OCI-LY7 (cell line): ENCODE measurements around the gene COL5A1. TPM values are rescaled to one million over a fixed set of nuclear protein-coding genes. Genes with fewer than 3 reads are reported as not detected.

Source experiments
- BruUV-seq: library from RNA; stranded (reverse); fragments of 400-500 nt; replicated peaks from 2 replicates; lab custom pipeline; 2021; lab: Mats Ljungman, UMichigan
- CTCF ChIA-PET: fragments of 300-600 bp; sonication (Branson Sonifier 250); formaldehyde crosslinking; loops from one replicate; lab custom pipeline; 2022; ENCODE audit warnings: antibody characterized with exemption; ENCODE audit not compliant: unreplicated experiment; lab: Charles Lee
- POLR2A ChIA-PET: fragments of 300-600 bp; sonication (Branson Sonifier 250); formaldehyde crosslinking; loops from one replicate; lab custom pipeline; 2022; ENCODE audit warnings: antibody characterized with exemption; lab: Charles Lee
- DNase-seq: peaks from one replicate; pipeline ENCODE4 v3.0.0-alpha.2; 2015; ENCODE audit warnings: low spot score
- H2AFZ ChIP-seq: fragments of 200-600 bp; sonication (generic), shearing (Covaris generic); 2 replicates; pipeline ENCODE4 v1.6.1; 2014; ENCODE audit warnings: mild to moderate bottlenecking, antibody characterized with exemption, low read length, moderate library complexity
- H3K27ac ChIP-seq: fragments of 200-600 bp; sonication (generic); 2 replicates; pipeline ENCODE4 v1.5.1; 2014; ENCODE audit warnings: mixed run types, low read depth, mild to moderate bottlenecking, moderate library complexity, low read length, inconsistent platforms; ENCODE audit not compliant: poor library complexity, severe bottlenecking
- H3K36me3 ChIP-seq: fragments of 200-600 bp; sonication (generic); 2 replicates; pipeline ENCODE4 v1.6.1; 2014; ENCODE audit warnings: mild to moderate bottlenecking, antibody characterized with exemption, low read length, moderate library complexity, mixed read lengths; ENCODE audit not compliant: insufficient read depth
- H3K4me1 ChIP-seq: fragments of 200-600 bp; sonication (generic); 2 replicates; pipeline ENCODE4 v1.5.1; 2014; ENCODE audit warnings: mild to moderate bottlenecking, low read length; ENCODE audit not compliant: insufficient read depth, poor library complexity, severe bottlenecking
- H3K4me2 ChIP-seq: fragments of 200-600 bp; sonication (generic); 2 replicates; pipeline ENCODE4 v1.6.1; 2014; ENCODE audit warnings: mild to moderate bottlenecking, low read length
- H3K4me3 ChIP-seq: fragments of 200-600 bp; sonication (generic); 2 replicates; pipeline ENCODE4 v1.5.1; 2014; ENCODE audit warnings: mild to moderate bottlenecking, low read depth, low read length; ENCODE audit not compliant: poor library complexity, severe bottlenecking
- H3K79me2 ChIP-seq: fragments of 200-600 bp; sonication (generic); 2 replicates; pipeline ENCODE4 v1.6.1; 2016; ENCODE audit warnings: low read depth, mild to moderate bottlenecking, low read length, moderate library complexity, mixed read lengths; ENCODE audit not compliant: insufficient read depth
- H3K9me2 ChIP-seq: fragments of 200-600 bp; sonication (generic); 2 replicates; pipeline ENCODE4 v1.6.1; 2016; ENCODE audit warnings: mild to moderate bottlenecking, low read length, mixed read lengths; ENCODE audit not compliant: insufficient read depth
- H3K9me3 ChIP-seq: fragments of 200-600 bp; sonication (generic); 2 replicates; pipeline ENCODE4 v1.6.1; 2014; ENCODE audit warnings: mild to moderate bottlenecking, mixed run types, low read length, mixed read lengths
- H4K20me1 ChIP-seq: fragments of 200-600 bp; sonication (generic); 2 replicates; pipeline ENCODE4 v1.6.1; 2014; ENCODE audit warnings: mild to moderate bottlenecking, antibody characterized with exemption, low read length, moderate library complexity, mixed read lengths; ENCODE audit not compliant: insufficient read depth
- EZH2phosphoT487 ChIP-seq: fragments of 200-600 bp; sonication (generic); IDR thresholded peaks from 2 replicates; pipeline ENCODE4 v1.6.1; 2018; ENCODE audit warnings: low read depth, borderline replicate concordance, mild to moderate bottlenecking, mixed run types, antibody characterized with exemption, low read length, moderate library complexity, mixed read lengths
- intact Hi-C: fragments of 100-400 bp; cut with micrococcal nuclease; formaldehyde crosslinking; loops from one replicate; pipeline ENCODE4 v1.10.0; 2022; ENCODE audit not compliant: unreplicated experiment
- total RNA-seq, 2 experiments: library from RNA; depleted of rRNA in 1 of 2; stranded (reverse); fragments of >200 nt in 1 of 2; shearing (Covaris generic) in 1 of 2; gene quantifications; 2 replicates each; pipeline ENCODE4 v1.2.3, GENCODE V29; 2014 to 2022
- TF ChIP-seq, protein P1 (sequence below): fragments of 200-600 bp; sonication (generic); conservative IDR thresholded peaks from 2 replicates; pipeline ENCODE4 v1.5.1; 2014; ENCODE audit warnings: mild to moderate bottlenecking, antibody characterized with exemption, low read length, moderate library complexity, mixed read lengths

Gene COL5A1
- total RNA-seq, 2 experiments from 2014 or later = 12.2 to 28.6 TPM

DNA sequence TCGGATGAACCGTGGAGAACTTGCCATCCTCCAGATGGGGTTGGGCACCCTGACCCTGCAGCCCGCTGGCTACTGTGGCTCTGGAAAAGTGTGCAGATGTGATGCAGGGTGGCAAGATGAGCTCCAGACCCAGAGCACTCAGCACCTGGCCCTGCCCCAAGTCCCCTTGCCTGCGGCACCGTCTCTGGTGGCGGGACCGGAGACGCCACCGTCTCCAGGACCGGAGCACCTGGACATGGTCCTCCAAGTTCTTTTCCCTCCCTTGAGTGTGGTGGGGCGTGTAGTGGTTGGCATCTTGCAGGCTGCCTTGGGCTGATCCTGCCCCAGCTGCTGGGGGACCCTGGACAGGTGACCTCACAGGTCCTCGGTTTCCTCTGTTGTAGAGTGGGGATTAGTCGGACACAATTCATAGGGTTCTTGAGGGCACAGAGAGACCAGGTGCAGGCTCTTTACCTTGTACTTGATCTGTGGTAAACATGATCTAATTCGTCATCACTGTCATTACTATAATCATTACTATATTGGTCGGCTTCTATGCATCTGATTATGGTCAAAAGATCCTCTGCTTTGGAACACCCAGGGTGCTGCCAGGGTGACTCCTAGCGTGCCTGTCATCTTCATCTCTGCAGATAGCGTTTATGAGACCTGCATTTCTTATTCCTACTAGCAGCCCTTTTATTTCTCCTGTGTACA, 83.5 kb downstream of the COL5A1 start:
- no peaks in the 10 kb centered on the region for H3K36me3 ChIP-seq
- no peaks in the 10 kb centered on the region for H3K4me1 ChIP-seq
- H3K9me2 ChIP-seq = no peaks in the 10 kb centered on the region
- H3K27ac ChIP-seq = no peak overlapping the region
- POLR2A ChIA-PET = no interaction called here
- no peak for TF ChIP-seq EZH2phosphoT487
- CTCF ChIA-PET = no interaction called here
- H3K9me3 ChIP-seq = no peaks in the 10 kb centered on the region
- no peak overlapping the region for H2AFZ ChIP-seq
- H3K4me2 ChIP-seq = no peak overlapping the region
- DNase-seq = no peak
- H4K20me1 ChIP-seq = no peaks in the 10 kb centered on the region
- H3K4me3 ChIP-seq = no peak overlapping the region
- BruUV-seq = no TSS peak
- H3K79me2 ChIP-seq = no peaks in the 10 kb centered on the region
- intact Hi-C loops = no loop called here

DNA sequence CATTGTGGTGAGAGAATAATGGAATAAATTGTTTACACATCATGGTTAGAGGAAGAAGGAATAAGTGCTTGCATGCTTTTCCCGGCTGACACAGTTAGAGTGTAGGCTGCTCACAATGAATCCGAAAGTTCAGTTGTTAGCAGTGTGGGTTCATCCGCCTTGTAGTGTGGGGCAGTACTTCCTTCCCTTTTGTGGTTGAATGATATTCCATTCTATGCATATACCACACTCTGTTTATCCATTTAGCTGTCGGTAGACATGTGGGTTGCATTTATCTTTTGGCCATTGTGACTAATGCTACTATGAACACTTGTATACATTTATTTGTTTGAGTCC, 84.0 kb downstream of the COL5A1 start:
- ChIA-PET POLR2A (no interaction called here), CTCF (no interaction called here)
- Histone ChIP-seq H3K79me2 (no peaks in the 10 kb centered on the region), H3K9me2 (no peaks in the 10 kb centered on the region), H3K36me3 (no peaks in the 10 kb centered on the region), H2AFZ (no peak overlapping the region), H4K20me1 (no peaks in the 10 kb centered on the region), H3K4me3 (no peak overlapping the region), H3K9me3 (no peaks in the 10 kb centered on the region), H3K27ac (no peak overlapping the region), H3K4me1 (no peaks in the 10 kb centered on the region), H3K4me2 (no peak overlapping the region)
- DNase-seq = no peak
- TF ChIP-seq EZH2phosphoT487 = no peak
- TF ChIP-seq, protein P1, sequence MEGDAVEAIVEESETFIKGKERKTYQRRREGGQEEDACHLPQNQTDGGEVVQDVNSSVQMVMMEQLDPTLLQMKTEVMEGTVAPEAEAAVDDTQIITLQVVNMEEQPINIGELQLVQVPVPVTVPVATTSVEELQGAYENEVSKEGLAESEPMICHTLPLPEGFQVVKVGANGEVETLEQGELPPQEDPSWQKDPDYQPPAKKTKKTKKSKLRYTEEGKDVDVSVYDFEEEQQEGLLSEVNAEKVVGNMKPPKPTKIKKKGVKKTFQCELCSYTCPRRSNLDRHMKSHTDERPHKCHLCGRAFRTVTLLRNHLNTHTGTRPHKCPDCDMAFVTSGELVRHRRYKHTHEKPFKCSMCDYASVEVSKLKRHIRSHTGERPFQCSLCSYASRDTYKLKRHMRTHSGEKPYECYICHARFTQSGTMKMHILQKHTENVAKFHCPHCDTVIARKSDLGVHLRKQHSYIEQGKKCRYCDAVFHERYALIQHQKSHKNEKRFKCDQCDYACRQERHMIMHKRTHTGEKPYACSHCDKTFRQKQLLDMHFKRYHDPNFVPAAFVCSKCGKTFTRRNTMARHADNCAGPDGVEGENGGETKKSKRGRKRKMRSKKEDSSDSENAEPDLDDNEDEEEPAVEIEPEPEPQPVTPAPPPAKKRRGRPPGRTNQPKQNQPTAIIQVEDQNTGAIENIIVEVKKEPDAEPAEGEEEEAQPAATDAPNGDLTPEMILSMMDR = no peak
- no TSS peak for BruUV-seq
- intact Hi-C loops = no loop called here

DNA sequence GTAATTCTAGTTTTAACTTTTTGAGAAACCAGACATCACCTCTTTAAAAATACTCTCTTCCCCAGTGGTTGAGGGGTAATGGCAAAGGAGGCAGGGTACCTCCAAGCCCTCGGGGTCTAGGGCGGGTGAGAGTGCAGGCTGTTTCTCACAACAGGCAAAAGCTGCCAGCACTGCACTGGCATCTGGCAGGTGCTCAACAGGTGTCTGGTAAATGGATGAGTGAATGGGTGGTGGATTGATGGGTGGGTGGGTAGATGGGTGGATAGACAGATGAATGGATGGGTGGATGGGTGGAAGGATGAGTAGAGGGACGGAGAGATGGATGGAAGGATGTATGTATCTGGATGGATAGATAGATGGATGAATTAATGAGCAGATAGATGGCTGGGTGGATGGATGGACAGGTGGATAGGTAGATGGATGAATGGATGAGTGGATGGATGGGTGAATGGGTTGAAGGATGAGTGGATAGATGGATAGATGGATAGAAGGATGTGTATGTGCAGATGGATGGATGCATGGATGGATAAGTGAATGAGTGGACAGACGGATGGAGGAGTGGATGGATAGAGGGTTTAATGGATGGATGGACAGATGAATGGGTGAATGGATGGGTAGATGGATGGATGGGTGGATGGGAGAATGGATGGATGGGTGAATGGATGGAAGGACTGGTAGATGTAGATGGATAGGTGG, 84.6 kb downstream of the COL5A1 start:
- no TSS peak for BruUV-seq
- no peaks in the 10 kb centered on the region for H3K4me1 ChIP-seq
- H3K27ac ChIP-seq = no peak overlapping the region
- H3K79me2 ChIP-seq = no peaks in the 10 kb centered on the region
- H3K36me3 ChIP-seq = no peaks in the 10 kb centered on the region
- POLR2A ChIA-PET = no interaction called here
- H3K4me2 ChIP-seq = no peak overlapping the region
- CTCF ChIA-PET = no interaction called here
- no peaks in the 10 kb centered on the region for H3K9me2 ChIP-seq
- H4K20me1 ChIP-seq = no peaks in the 10 kb centered on the region
- no peak for TF ChIP-seq EZH2phosphoT487
- TF ChIP-seq, protein P1 = no peak
- DNase-seq = no peak
- intact Hi-C loops = no loop called here
- no peak overlapping the region for H3K4me3 ChIP-seq
- H3K9me3 ChIP-seq = no peaks in the 10 kb centered on the region
- no peak overlapping the region for H2AFZ ChIP-seq
